Measurements from ENCODE around the gene RSPRY1. TPM values are rescaled to one million over a fixed set of nuclear protein-coding genes. Genes with fewer than 3 reads are reported as not detected.

The RSPRY1 gene
- polyA plus RNA-seq, 1 of the 3 experiments (the other 2 are of a cell fraction), result 16.6 TPM

DNA sequence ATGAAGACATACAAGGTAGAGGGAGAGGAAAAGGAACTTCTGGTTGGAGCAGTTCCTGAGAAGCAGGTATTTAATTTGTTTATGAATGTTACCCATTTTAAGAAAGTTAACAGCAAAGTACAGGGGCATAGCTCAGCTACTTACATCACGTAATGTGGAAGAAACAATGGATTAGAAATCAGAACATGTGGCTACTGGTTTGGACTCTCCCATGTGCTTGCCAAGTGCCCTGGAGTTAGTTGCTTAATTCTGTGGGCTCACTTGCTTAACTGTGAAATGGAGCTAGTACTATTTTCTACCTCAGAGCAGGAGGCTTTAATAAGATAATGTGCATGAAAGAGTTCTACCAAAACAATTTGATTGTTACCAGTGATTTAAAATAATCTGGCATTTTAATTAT is 27.3 kb downstream of the RSPRY1 start (continued):
- TF ChIP-seq FOXJ3 (CRISPR knock-in tag; IDR thresholded peaks at IDR 0.05) (no peak), YY1 (IDR thresholded peaks at IDR 0.05; ENCODE audit: low read depth) (no peak)

DNA sequence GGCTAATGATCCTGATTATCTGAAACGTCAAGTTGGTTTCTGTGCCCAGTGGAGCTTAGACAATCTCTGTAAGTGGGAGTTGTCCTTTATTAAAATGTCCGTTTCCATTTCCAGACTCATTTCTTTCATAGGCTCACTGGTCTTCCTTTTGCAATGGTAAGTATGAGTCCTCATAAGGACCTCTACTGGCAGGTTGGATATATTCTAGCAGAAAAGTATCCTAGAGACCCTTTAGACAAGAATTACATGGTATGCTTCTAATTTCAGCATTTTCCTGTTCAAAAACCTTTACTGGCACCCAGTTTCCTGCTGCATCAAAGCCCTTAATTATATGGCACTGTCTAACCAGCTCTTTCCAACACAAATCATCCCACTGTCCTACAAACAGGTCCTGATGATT is 30.8 kb downstream of the RSPRY1 start:
- TF ChIP-seq, protein P1, sequence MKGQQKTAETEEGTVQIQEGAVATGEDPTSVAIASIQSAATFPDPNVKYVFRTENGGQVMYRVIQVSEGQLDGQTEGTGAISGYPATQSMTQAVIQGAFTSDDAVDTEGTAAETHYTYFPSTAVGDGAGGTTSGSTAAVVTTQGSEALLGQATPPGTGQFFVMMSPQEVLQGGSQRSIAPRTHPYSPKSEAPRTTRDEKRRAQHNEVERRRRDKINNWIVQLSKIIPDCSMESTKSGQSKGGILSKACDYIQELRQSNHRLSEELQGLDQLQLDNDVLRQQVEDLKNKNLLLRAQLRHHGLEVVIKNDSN (IDR thresholded peaks at IDR 0.05; ENCODE audit: borderline replicate concordance, low read depth), result no peak
- TF ChIP-seq TEAD4 (IDR thresholded peaks at IDR 0.05; ENCODE audit: borderline replicate concordance, insufficient read depth), result no peak
- TF ChIP-seq ELF1 (IDR thresholded peaks at IDR 0.05), result no peak
- TF ChIP-seq RCOR1 (IDR thresholded peaks at IDR 0.05; ENCODE audit: low read length), result no peak
- no peak for TF ChIP-seq FOXM1 (IDR thresholded peaks at IDR 0.05; ENCODE audit: low read depth)
- TF ChIP-seq SMC3 (IDR thresholded peaks at IDR 0.05; ENCODE audit: low read depth, low read length), result no peak
- TF ChIP-seq, protein P2, sequence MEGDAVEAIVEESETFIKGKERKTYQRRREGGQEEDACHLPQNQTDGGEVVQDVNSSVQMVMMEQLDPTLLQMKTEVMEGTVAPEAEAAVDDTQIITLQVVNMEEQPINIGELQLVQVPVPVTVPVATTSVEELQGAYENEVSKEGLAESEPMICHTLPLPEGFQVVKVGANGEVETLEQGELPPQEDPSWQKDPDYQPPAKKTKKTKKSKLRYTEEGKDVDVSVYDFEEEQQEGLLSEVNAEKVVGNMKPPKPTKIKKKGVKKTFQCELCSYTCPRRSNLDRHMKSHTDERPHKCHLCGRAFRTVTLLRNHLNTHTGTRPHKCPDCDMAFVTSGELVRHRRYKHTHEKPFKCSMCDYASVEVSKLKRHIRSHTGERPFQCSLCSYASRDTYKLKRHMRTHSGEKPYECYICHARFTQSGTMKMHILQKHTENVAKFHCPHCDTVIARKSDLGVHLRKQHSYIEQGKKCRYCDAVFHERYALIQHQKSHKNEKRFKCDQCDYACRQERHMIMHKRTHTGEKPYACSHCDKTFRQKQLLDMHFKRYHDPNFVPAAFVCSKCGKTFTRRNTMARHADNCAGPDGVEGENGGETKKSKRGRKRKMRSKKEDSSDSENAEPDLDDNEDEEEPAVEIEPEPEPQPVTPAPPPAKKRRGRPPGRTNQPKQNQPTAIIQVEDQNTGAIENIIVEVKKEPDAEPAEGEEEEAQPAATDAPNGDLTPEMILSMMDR (IDR thresholded peaks at IDR 0.05), result no peak
- TF ChIP-seq FOSL2 (IDR thresholded peaks at IDR 0.05; ENCODE audit: borderline replicate concordance, low read depth), result no peak
- no peak for TF ChIP-seq MXI1 (IDR thresholded peaks at IDR 0.05; ENCODE audit: low read depth, low read length)
- TF ChIP-seq MEF2A (IDR thresholded peaks at IDR 0.05; ENCODE audit: borderline replicate concordance, low read depth), result no peak
- TF ChIP-seq, protein P3, sequence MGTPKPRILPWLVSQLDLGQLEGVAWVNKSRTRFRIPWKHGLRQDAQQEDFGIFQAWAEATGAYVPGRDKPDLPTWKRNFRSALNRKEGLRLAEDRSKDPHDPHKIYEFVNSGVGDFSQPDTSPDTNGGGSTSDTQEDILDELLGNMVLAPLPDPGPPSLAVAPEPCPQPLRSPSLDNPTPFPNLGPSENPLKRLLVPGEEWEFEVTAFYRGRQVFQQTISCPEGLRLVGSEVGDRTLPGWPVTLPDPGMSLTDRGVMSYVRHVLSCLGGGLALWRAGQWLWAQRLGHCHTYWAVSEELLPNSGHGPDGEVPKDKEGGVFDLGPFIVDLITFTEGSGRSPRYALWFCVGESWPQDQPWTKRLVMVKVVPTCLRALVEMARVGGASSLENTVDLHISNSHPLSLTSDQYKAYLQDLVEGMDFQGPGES (IDR thresholded peaks at IDR 0.05; ENCODE audit: low read depth, low read length), result no peak
- no peak for TF ChIP-seq RXRA (IDR thresholded peaks at IDR 0.05; ENCODE audit: borderline replicate concordance, low read depth)
- TF ChIP-seq FOXJ3 (CRISPR knock-in tag; IDR thresholded peaks at IDR 0.05), result no peak
- no peak for TF ChIP-seq CHD2 (IDR thresholded peaks at IDR 0.05; ENCODE audit: low read length, partially characterized antibody)
- TF ChIP-seq TAF1 (IDR thresholded peaks at IDR 0.05; ENCODE audit: borderline replicate concordance, low read depth, low read length), result no peak
- Histone ChIP-seq H2AFZ (ENCODE audit: low read depth) (no peak overlapping the region), H4K20me1 (ENCODE audit: insufficient read depth) (no peaks in the 10 kb centered on the region), H3K36me3 (replicated peaks in 1 of 2; ENCODE audit: control insufficient read depth in 1 of 2, insufficient read depth in 2 of 2, low read length in 1 of 2) (peaks cover 74 to 92% of the 10 kb centered on the region in 2 experiments), H3K4me1 (ENCODE audit: control insufficient read depth in 1 of 2, insufficient read depth in 2 of 2, low read depth in 1 of 2, low read length in 1 of 2) (no peaks in the 10 kb centered on the region), H3K79me2 (ENCODE audit: insufficient read depth) (0 out of 2 replicates have a peak, but pooled peaks cover 3% of the 10 kb centered on the region), H3K9me2 (no peaks in the 10 kb centered on the region), H3K9me3 (no peaks in the 10 kb centered on the region), H3F3A (replicated peaks; ENCODE audit: insufficient read depth) (peaks cover 6% of the 10 kb centered on the region), H3K27me3 (ENCODE audit: insufficient read depth) (no peaks in the 10 kb centered on the region), H3K4me3 (ENCODE audit: low read depth in 2 of 2, low read length in 1 of 2) (no peak overlapping the region), H3K27ac (ENCODE audit: low read depth in 2 of 2, low read length in 1 of 2) (no peak overlapping the region), H3K9ac (no peak overlapping the region), H3K4me2 (no peak overlapping the region)
- DNase-seq, result no peak
- POLR2A ChIA-PET, result no interaction called here
- CTCF ChIA-PET, result no interaction called here
- WGBS (ENCODE audit: low lambda C conversion rate), result 100% methylated on average over 2 of the region's 2 CpGs

Measured in SK-N-SH (cell line).